Smooth muscle cell (in vitro differentiated cells): ENCODE data around the gene FOXD4L3. TPM values are rescaled to one million over a fixed set of nuclear protein-coding genes. Genes with fewer than 3 reads are reported as not detected.
"Not testable (repeated sequence)": the region's sequence is repeated elsewhere in the genome, so short reads cannot be mapped to it uniquely, and the experiment has no call there.

Source experiments
- DNase-seq: peaks from one replicate; lab custom pipeline; 2025; ENCODE audit not compliant: unreplicated experiment; lab: John Stamatoyannopoulos, UW
- H2AFZ ChIP-seq: fragments of 200-600 bp; sonication (generic); 2 replicates; pipeline ENCODE4 v1.6.0; 2016; ENCODE audit warnings: antibody characterized with exemption, low read depth, mild to moderate bottlenecking
- H3F3A ChIP-seq: fragments of 200-600 bp; sonication (generic); 2 replicates; pipeline ENCODE4 v1.6.0; 2017; ENCODE audit warnings: antibody characterized with exemption, low read depth
- H3K27ac ChIP-seq: fragments of 200-600 bp; sonication (generic); 2 replicates; pipeline ENCODE4 v1.5.1; 2016; ENCODE audit warnings: low read depth, mild to moderate bottlenecking
- H3K27me3 ChIP-seq: fragments of 200-600 bp; sonication (generic); 2 replicates; pipeline ENCODE4 v1.6.1; 2016; ENCODE audit warnings: low read depth, mild to moderate bottlenecking
- H3K36me3 ChIP-seq: fragments of 200-600 bp; sonication (generic); 2 replicates; pipeline ENCODE4 v1.5.1; 2016; ENCODE audit warnings: low read depth
- H3K4me1 ChIP-seq: fragments of 200-600 bp; sonication (generic); 2 replicates; pipeline ENCODE4 v1.5.1; 2016; ENCODE audit warnings: low read depth
- H3K4me2 ChIP-seq: fragments of 200-600 bp; sonication (generic); 2 replicates; pipeline ENCODE4 v1.6.0; 2016; ENCODE audit warnings: mild to moderate bottlenecking
- H3K4me3 ChIP-seq: fragments of 200-600 bp; sonication (generic); 2 replicates; pipeline ENCODE4 v1.5.1; 2016; ENCODE audit warnings: mild to moderate bottlenecking
- H3K79me2 ChIP-seq: fragments of 200-600 bp; sonication (generic); 2 replicates; pipeline ENCODE4 v1.6.0; 2016; ENCODE audit warnings: low read depth, mild to moderate bottlenecking
- H3K9ac ChIP-seq: fragments of 200-600 bp; sonication (generic); 2 replicates; pipeline ENCODE4 v1.6.0; 2016; ENCODE audit warnings: low read depth
- H3K9me3 ChIP-seq: fragments of 200-600 bp; sonication (generic); replicated peaks from 2 replicates; pipeline ENCODE4 v1.5.1; 2016; ENCODE audit warnings: low read depth
- H4K20me1 ChIP-seq: fragments of 200-600 bp; sonication (generic); 2 replicates; pipeline ENCODE4 v1.6.0; 2016; ENCODE audit warnings: low read depth
- WGBS: methylation state at CpG from one replicate; pipeline ENCODE4 v1.1.7; 2016; ENCODE audit warnings: low lambda C conversion rate; 5-methylcytosine and 5-hydroxymethylcytosine counted together
- polyA plus RNA-seq: library from polyadenylated mRNA; unstranded; fragments of >200 nt; fragmentation: Nextera tagmentation; extraction: Ambion mirVana; gene quantifications from 2 replicates; pipeline ENCODE4 v1.2.1, GENCODE V29; 2016
- total RNA-seq: library from RNA; depleted of rRNA; stranded (reverse); fragments of >200 nt; gene quantifications from 2 replicates; pipeline ENCODE4 v1.2.3, GENCODE V29; 2014
- TF ChIP-seq, protein P1 (sequence below): fragments of 200-600 bp; sonication (generic); IDR thresholded peaks from 2 replicates; pipeline ENCODE4 v1.5.1; 2017; ENCODE audit warnings: borderline replicate concordance, mild to moderate bottlenecking, antibody characterized with exemption; ENCODE audit not compliant: insufficient read depth, poor library complexity, severe bottlenecking

The FOXD4L3 gene
- total and polyA plus RNA-seq, 2 experiments from 2014 or later, result 0.18 TPM; not detected in 1

- not testable (repeated sequence) for H3K4me2 ChIP-seq, H3K27ac ChIP-seq, H3F3A ChIP-seq, H3K9me3 ChIP-seq, H3K27me3 ChIP-seq, H3K79me2 ChIP-seq, H4K20me1 ChIP-seq, H2AFZ ChIP-seq, H3K36me3 ChIP-seq, H3K4me1 ChIP-seq, H3K4me3 ChIP-seq, H3K9ac ChIP-seq, DNase-seq
- 26% methylated on average over 7 of the region's 10 CpGs for WGBS
Measured at GRCh38 chr9:68336639-68337339, 34.1 kb downstream of the FOXD4L3 start.

GRCh38 chr9:68338000-68338399 is 35.3 kb downstream of the FOXD4L3 start:
- not testable (repeated sequence) for H3K9me3 ChIP-seq

DNA sequence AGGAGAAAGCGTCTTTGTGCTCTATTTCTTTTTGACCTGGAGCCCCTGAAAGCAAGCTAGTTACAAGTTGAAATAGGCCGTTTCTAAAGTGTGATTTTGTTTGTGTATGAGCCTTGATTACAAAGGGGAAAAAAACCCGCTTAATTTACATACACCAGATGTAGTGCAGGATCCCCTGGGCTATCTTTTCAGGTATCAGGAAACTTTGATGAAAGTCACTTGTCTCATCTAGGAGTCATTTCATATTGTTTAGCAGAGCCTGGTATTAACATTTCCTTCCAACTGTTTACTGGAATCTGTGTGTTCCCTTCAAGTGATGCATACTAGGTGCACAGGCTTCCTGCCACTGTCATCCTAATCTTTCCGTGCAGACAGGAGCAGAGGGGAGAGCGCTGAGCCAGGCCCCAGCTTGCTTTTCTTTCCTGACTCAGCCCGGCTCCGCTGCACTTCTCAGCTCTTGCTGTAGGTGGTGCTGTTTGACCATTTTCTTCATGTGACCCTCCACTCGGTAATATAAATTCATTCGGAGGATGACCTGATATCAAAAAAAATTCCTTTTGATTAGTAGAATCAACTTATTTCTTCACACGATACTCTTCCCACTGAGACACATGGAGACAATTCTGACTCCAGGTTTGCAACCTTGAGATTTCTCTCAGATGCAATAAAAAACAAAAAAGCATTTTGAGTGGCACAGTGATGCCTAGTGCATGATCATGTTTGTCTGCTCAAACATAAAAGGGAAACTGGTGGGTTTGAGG is 39.8 kb downstream of the FOXD4L3 start:
- 25% methylated on average over 7 of the region's 10 CpGs for WGBS
- H3K27me3 ChIP-seq, H3K9me3 ChIP-seq, H3K36me3 ChIP-seq, H4K20me1 ChIP-seq, H3F3A ChIP-seq, H3K4me2 ChIP-seq, H3K79me2 ChIP-seq, H3K9ac ChIP-seq, H2AFZ ChIP-seq, H3K4me3 ChIP-seq, H3K27ac ChIP-seq, H3K4me1 ChIP-seq, DNase-seq: not testable (repeated sequence)
- TF ChIP-seq, protein P1, sequence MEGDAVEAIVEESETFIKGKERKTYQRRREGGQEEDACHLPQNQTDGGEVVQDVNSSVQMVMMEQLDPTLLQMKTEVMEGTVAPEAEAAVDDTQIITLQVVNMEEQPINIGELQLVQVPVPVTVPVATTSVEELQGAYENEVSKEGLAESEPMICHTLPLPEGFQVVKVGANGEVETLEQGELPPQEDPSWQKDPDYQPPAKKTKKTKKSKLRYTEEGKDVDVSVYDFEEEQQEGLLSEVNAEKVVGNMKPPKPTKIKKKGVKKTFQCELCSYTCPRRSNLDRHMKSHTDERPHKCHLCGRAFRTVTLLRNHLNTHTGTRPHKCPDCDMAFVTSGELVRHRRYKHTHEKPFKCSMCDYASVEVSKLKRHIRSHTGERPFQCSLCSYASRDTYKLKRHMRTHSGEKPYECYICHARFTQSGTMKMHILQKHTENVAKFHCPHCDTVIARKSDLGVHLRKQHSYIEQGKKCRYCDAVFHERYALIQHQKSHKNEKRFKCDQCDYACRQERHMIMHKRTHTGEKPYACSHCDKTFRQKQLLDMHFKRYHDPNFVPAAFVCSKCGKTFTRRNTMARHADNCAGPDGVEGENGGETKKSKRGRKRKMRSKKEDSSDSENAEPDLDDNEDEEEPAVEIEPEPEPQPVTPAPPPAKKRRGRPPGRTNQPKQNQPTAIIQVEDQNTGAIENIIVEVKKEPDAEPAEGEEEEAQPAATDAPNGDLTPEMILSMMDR, result peak; percentile 16

More at GRCh38 chr9:68338000-68338399, 35.3 kb downstream of the FOXD4L3 start:
- H2AFZ ChIP-seq, H3K36me3 ChIP-seq, H3K4me2 ChIP-seq, H3K9ac ChIP-seq, H3K4me1 ChIP-seq, DNase-seq, H3F3A ChIP-seq, H3K27me3 ChIP-seq, H4K20me1 ChIP-seq, H3K4me3 ChIP-seq, H3K79me2 ChIP-seq, H3K27ac ChIP-seq: not testable (repeated sequence)
- 94% methylated on average over 7 of the region's 7 CpGs for WGBS

- not testable (repeated sequence) for H2AFZ ChIP-seq, H3K27me3 ChIP-seq, H3K4me1 ChIP-seq, H3K4me3 ChIP-seq, H3K4me2 ChIP-seq, H3K36me3 ChIP-seq, H3K27ac ChIP-seq, DNase-seq, H3K9me3 ChIP-seq, H3K9ac ChIP-seq, H4K20me1 ChIP-seq, H3K79me2 ChIP-seq, H3F3A ChIP-seq
- WGBS, result 74% methylated on average over 4 of the region's 4 CpGs
Measured at GRCh38 chr9:68343242-68343641, 40.6 kb downstream of the FOXD4L3 start.

DNA sequence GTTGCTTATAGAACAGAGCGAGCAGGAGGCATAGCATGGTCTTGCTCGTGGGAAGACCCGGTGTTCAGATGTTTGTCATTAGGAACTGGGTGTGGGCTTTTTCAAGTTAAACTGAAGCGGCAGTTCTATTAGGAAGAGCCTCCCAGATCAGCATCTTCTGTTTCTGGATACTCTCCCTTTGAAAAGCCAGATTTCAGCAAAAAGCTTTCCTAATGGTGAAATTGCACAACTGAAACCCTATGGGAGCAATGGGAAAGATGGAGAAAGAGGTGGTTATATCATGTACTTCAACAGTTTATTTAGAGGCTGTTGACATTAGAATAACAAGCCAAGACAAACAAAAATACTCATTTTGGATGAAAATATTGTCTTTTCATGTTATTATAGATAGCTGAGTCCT is 41.3 kb downstream of the FOXD4L3 start:
- not testable (repeated sequence) for H3K4me1 ChIP-seq, H3K9me3 ChIP-seq, H3K4me2 ChIP-seq, H3K36me3 ChIP-seq, H3K79me2 ChIP-seq, H3K9ac ChIP-seq, H3K27ac ChIP-seq, H3K27me3 ChIP-seq, H3F3A ChIP-seq, H3K4me3 ChIP-seq, DNase-seq, H2AFZ ChIP-seq, H4K20me1 ChIP-seq
- WGBS, result 49% methylated on average over 3 of the region's 4 CpGs

GRCh38 chr9:68351689-68352088 is 49.0 kb downstream of the FOXD4L3 start:
- H2AFZ ChIP-seq, H3K4me2 ChIP-seq, H3K27me3 ChIP-seq, H3K9me3 ChIP-seq, H3F3A ChIP-seq, DNase-seq, H4K20me1 ChIP-seq, H3K79me2 ChIP-seq, H3K4me1 ChIP-seq, H3K36me3 ChIP-seq, H3K4me3 ChIP-seq, H3K9ac ChIP-seq, H3K27ac ChIP-seq: not testable (repeated sequence)
- WGBS, result 66% methylated on average over 4 of the region's 4 CpGs
